ENCODE measurements around the gene FMNL1.

DNA sequence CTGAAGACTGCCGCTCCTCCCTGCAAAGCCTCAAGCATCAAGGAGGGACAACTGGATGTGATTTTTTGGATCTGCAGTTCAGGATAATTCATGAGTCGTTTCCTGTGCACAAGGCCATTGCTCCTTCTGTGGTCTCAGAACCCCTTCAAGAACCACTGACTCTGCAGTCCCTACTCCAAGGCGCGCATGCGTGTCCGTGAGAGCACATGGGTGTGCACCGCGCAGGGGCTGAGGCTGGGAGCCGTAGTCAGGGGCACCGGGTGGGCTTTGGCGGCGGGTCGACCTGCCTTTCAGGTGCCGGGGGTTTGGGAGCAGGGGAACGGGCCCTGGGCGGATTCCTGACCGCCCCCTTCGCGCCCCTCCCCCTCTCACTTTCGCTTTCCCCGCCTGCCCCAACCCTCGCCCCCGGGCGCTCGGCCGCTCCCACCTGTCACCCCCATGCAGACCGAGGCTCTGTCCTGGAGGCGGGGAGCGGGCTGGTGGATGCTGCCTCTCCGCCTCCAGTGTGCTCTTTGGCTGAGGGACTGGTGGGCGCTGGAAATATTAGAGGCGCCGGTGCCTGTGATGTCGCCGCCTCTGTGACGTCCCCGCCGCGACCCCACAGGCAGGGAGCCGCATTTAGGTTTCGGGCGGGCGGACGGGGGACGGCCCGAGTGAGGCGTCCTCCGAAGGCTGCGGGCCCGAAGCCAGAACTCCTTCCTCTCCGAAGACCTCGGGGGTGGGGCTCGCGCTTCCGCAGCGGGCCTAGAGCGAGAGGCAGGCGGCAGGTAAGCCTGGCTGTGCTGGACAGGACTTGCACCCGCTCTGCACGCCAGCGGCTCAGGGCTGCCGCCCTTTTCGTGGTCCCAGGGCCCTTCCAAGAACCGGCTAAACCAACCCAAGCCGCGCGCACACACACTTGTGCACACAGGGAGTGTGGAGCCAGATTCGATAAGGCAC, 40.2 kb downstream of the FMNL1 start, which contains the start of gene SPATA32:
- TF ChIP-seq, protein P1, sequence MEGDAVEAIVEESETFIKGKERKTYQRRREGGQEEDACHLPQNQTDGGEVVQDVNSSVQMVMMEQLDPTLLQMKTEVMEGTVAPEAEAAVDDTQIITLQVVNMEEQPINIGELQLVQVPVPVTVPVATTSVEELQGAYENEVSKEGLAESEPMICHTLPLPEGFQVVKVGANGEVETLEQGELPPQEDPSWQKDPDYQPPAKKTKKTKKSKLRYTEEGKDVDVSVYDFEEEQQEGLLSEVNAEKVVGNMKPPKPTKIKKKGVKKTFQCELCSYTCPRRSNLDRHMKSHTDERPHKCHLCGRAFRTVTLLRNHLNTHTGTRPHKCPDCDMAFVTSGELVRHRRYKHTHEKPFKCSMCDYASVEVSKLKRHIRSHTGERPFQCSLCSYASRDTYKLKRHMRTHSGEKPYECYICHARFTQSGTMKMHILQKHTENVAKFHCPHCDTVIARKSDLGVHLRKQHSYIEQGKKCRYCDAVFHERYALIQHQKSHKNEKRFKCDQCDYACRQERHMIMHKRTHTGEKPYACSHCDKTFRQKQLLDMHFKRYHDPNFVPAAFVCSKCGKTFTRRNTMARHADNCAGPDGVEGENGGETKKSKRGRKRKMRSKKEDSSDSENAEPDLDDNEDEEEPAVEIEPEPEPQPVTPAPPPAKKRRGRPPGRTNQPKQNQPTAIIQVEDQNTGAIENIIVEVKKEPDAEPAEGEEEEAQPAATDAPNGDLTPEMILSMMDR (IDR thresholded peaks at IDR 0.05) = no peak
- no peak for TF ChIP-seq POLR2A (IDR thresholded peaks at IDR 0.05)

All from upper lobe of left lung (tissue), 4 donors.